Measurements from ENCODE around the gene TRAPPC3L.

The TRAPPC3L gene

DNA sequence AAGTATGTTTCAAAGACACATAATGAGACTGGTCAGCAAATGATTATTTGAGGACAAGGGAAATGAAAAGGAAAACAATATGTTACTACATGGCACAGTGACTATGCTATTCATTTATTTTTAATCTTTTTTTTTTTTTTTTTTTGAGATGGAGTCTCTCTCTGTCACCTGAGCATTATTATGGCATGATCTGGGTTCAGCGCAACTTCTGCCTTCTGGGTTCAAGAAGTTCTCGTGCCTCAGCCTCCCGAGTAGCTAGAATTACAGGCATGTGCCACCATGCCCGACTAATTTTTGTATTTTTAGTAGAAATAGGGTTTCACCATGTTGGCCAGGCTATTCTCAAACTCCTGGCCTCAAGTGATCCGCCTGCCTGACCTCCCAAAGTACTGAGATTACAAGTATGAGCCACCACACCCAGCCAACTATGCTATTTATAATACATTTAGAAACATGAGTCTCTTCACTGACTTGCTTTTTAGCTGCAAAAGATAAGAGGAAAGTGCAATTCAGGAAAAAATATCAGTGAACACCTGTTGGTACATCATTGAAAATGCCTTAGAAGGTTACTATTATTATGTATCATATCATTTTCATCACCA lies 11.4 kb upstream of the TRAPPC3L start:
- DNase-seq: no peak

DNA sequence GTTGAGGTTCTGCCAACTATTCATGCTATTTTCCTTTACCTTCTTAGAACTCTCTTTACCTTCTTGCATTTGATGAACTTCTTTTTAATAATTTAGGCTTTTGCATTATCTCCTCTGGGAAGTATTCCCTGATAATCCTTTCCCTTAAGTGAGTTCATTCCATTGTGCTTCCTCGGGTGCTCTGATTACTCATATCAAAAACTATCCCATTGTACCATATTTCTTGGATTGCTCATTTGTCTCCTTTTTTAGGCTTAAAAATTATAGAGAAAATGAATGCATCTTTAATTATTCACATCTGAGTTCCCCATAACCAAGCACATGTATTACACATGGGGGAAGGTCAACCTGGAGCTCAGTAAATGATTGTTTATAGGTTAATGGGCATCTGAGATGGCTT lies 10.6 kb upstream of the TRAPPC3L start:
- no peak for DNase-seq

DNA sequence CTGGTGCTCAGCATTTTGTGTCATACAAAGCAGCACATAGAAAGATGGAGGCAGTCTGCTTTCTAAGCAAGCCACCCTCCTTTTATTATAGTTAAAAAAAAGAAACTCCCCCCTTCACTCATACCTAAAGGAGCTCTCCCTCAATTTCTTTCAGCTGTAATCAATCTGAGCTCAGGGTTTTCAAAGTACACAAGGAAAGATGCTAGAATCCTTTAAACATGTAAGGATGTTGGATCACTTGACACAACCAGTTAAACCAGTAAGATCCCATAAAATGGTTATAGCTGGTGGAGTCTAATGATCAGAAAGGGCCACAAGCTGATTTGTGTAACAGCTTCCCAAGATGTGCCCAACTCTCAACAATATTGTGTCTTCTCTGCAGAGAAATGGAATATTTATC lies 8.0 kb upstream of the TRAPPC3L start, which contains the start of gene CALHM4:
Gene CALHM4, plus strand, starts transcription at position 301 of the 400 bp plus-strand sequence. Its CDS starts 43 bp downstream, at position 344.
- no peak for DNase-seq

DNA sequence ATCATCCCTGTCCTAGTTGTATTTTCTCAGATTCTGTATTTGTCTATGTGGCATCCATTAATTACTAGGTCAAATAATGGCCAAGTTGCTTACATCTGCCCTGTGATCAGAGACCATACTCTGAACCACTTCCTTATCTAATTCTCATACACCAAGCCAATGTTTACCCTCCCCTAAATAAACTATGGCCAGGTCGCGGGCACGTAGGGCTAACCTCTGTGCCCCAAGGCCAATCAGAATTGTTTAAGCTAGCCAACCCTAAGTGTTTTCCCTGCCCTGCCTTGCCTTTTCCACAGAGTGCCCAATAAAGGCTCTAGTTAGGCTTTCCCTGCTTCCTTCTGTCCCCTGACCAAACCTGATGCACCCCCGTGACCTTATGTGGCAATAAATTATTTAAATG lies 5.3 kb upstream of the TRAPPC3L start:
- DNase-seq: no peak

DNA sequence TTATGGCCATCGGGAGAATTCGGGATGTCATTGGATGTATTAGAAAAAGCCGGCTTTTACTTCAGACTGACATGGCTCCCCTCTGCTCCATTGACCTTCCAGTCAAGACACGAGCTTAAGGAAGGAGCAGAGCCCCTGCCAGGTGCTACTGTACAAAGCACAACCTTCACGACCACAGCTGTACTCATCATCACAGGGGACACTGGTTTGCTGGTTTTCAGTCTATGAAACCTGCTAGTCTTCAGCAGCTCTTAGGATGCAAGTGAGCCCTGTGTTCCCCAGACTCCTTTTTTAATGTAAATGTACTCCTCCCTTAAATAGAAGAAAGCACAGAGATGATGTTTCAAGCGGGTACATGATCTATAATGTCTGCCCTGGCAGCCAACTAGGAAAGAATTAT lies 1.9 kb upstream of the TRAPPC3L start:
- no peak for DNase-seq

DNA sequence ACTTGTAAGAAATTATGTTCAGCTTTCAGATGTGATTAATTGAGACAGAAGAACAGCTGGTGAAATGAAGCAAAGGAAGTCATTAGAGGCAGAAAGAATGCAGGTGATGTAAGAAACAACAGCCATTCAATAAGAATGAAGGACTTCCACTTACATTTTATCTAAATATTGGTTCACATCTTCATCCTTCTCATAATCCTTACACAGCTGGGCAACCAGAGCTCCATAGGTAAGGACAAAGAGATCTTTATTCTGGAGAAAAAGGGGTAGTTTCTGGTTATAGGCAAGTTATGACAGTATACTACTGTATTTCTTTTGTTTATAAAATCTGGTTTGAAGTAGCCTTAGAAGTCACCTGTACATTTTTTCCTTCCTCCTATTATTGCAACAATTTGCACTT lies 2.3 kb downstream of the TRAPPC3L start:
- DNase-seq: peak in 1 of 2 experiments; percentile 29

DNA sequence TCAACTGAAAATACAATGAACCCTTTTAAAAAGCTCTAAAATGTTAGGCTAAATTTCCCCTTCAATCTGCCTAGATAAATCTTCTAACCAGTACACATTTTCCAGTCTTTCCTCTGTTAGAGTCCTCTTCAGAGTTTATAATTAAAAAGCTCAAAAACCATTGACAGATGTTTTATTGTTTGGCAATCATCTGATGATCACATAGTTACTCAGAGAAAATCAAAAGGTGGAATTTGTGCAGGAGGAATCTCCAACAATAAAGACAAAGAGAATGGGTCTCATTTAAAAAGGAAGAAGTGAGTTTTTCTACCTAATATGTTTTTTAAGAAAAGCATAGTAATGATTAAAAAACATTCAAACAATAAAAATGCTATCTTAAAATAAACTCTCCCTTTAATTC lies 3.1 kb downstream of the TRAPPC3L start:
- DNase-seq: peak in 1 of 2 experiments; percentile 22

DNA sequence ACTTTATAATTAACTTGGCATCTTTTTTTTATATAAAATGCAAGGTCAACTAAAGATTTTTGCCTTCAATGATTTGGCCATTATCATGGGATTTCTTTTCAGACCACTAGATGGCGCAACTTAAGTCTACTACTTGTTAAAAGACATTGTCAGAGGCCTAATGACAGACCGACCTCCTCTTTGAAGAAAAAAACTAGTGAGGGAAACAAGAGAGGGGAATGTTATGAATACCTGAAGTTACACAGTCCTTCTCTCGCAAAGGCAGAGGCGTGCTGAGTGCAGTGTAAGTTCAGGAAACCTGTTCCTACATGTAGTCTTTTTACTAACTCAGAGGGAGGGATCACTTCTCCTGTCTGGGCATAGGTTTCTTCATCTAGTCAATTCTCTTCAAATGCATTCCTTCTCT lies 9.3 kb downstream of the TRAPPC3L start:
- peak in 1 of 2 experiments; percentile 38 for DNase-seq

DNA sequence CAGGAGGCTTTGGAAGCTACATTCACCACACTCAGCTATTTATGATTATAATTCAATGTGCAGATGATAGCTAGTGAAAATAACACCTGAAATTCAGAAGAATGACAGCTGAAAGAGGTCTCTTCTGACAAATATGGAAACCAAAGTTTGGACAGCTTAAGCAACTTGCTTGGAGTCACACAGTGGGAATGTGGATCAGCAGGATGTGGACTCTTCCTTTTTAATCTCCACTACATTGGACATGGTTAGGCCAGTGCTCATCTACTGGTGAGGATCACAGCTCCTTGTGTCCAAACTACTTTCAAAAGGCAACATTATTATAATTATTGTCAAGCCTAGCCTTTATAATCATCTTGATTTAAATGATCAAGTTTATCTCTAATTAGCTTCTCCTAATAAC lies 10.4 kb downstream of the TRAPPC3L start:
- no peak for DNase-seq

DNA sequence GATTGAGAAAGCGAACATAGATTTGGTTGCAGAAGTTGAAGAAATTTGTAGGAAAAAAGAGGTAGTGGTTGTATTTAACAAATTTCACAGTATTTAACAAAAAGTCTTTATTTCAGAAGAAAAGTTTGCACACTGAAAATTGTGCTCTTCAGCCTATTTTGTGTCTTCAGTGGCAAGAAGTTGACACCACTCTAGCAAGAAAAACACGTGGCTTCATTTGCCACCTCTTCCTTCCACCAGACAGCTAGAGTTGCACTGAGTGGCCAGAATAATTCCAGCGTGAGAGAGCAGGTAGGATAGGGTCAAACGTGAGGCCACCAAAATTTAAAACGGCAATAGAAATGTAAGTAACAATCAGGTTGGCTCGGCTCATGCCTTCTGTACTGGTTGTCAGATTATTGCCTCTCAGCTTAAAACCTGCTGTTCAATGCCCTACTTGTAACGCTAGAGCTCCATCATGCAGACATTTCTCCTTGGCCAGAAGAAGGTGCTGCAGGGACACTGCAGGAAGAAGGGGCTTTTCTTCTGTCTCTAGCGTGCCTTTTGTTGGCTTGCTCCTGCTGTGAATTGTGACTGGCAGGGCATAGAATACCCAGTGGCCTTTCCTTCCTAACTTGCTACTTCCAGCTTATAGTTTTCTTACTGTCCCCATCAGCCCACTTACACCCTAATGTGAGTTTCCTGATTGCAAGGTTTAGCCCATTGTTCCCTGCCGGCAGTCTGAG lies 12.1 kb downstream of the TRAPPC3L start:
- no peak for DNase-seq

DNA sequence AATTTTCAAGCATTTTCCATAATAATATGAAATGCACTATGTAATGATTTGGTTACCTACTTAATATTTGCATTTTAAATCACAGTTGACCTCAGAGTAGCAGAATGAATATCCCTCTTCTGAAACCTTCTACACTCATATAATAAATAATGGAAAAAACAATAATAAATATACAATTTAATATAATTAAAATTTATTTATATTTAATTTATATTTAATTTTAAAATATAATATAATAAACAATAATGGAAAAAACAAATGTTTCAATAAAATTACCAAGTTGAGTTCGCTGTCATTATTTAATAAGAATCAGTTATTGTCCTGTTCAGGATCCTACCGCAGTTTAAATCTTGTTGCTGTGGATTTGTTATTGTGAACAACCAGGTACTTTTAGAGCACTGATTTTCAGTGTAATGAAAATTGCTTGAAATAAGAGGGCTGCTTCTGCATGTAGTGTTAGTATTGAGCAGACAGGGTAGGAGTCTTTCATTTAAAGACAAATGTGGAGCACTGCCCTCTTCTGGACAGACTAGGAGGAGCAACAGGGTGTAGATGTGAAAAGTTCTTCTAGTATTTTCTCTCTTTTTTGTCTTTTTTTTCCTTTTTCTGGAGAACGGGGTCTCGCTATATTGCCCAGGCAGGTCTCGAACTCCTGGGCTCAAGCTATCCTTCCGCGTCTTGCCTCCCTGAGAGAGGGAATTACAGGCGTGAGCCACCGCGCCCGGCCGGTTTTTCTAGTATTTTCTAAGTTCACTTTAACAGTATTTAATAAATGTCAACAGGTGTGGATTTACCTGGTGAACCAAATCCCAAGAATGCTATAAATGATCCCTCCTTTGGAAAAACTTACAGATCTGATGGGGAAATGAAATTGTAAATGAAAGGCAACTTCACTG lies 13.6 kb downstream of the TRAPPC3L start:
- DNase-seq: peak in 1 of 2 experiments; percentile 41

DNA sequence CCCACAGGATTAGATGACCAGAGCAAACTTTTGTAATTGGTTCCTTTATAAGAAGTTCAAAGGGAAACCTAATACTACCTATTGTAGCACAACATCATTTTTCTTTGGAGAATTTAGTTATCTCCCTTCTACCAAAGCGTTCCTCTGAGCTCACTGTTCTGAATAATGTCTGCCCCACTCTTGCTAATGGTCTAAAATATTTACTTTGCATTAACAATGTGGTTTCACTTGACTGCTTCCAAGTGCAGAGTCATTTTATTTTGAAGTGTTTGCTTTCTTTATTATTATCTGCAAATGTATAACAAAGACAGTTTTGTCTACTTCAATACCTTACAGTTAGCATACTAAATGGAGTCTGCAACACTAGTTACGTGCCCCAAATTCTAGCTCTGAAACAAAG lies 15.0 kb downstream of the TRAPPC3L start:
- DNase-seq: peak; percentile 67 to 81

DNA sequence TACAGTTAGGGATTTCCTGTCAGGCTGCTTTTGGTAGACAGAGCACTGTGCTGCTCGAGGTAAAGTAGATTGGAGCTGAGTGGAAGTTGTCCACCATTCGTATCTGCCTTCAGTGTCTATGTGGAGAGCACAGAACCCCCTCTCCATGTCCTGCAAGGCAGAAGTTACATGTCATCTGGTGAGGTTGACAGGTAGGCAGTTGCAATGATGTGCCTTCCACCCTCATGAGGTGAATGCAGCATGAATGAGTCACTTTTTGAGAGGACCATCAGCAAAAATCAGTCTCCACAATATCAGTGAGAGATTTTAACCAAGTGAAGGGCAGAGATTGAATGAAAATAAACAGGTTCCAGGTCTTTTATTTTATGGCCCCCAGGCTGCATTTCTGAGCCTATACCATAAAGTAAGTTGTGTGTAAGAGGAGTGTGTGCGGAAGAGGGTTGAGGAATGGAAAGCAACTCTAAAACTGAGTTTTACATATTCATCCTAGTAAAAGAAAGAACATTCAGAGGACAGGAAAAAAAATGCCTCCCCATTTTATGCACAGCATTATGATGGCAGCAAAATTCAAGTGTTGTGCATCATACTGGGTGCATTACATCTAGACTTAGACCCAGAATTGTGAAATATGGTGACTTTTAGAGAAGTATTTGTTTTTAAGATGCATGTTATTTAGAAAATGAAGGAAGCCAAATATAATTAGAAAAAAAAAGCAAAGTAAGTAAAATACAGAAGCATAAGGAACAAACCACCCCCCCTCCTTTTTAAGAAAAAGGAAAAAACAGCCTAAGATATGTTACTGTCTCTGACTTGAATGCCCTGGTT lies 15.8 kb downstream of the TRAPPC3L start:
- DNase-seq: no peak

DNA sequence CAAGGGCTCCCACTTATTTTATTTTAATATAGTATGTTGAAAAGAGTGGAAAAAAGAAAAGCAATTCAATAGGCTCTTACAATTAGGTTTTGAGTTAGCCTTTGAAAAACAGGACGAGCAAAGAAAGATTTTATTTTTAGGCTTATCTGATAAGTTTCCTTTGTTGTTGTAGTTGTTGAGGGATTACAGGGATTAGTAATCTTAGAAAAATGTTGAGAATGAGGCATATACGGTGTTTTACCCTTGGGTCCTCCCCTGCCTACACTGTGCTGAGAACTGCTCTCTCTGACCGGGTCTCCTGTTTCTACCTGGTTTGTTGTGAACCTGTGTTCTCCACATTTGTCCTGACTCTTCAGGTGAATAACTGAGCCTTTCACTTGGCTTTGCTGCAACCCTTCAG lies 16.7 kb downstream of the TRAPPC3L start:
- DNase-seq: no peak

DNA sequence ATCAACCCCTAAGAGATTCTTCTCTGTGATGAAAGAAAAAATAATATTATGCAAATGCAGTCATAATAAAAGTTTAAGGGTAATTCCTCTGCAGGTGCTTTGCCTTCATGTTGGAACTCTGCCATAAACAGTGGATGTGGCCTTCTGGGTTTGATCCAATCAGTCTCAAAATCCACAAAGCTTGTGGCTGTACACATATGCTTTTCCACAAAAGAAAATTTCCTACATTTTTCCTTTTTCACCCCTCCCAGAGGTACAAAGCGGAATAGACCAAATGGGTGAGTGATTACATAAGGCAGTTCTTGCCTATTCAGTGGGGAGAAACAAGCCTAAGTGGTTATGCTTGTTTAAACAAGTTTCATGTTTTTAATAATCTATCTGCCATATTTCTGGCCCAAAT lies 17.4 kb downstream of the TRAPPC3L start:
- DNase-seq: no peak

DNA sequence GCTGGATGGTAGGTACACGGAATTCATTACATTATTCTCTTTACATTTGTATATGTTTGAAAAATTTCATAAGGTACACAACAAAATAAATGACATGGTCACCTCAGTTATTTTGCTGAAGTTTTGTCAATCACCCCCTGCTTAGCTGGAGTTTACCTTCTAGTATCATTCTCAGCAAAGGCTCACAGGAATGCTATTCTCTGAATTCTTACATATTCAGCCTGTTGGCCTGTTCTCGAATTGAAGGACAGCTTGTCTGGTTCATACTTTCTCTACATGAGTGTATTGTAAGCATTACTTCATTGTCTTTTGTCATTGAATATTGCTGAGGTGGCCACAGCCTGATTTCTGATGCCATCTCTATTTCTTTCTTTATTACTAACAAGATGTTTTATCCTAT lies 21.2 kb downstream of the TRAPPC3L start:
- no peak for DNase-seq

DNA sequence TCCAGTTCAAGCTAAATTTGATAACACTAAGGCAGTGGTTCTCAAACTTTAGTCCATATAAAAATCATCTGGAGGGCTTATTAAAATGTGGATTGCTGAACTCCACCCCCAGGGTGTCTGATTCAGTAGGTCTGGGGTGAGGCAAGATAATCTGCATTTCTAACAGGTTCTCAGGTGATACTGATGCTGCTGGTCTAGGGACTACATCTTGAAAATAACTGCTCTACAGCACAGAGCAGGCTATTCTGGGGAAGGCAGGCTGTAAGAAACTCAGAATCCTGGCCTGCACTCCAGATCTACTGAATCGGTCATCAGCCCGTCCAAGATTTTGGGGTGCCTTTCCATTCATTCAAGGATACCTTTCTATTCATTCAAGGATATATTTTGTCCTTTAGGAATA lies 22.6 kb downstream of the TRAPPC3L start:
- DNase-seq: no peak

DNA sequence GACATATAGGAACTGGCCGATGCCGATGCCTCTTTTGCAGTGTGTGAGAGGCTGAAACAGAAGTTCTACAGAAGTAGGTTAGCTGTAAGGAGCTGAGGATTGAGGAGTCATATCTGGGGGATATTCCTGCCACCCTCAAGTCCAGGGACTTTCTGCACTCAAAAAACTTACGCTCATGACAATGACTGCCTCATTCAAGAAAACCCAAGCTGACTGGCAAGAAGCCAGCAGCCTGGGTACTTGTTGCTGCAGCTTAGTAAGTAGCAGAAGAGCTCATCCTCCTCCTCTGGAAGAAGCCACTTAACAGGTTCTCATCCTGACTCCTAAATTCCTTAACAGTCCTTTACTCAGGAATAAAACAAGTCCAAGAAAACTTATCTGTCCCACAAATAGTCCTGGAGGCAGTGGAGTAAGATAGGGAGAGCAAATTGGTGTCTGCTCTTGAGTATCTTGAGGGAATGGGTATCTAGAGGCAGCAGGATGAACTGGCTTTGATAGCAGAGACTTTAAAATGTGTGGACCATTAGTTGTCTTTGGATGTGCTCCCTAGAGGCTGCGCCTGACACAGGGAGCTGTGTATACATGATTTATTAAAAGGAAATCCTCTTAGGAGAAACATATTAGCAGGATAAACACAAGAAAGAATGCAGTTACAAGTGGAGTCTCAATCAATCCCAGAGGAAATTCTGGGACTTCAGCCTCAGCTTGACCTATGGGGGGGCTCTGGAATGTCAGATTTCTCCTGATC lies 26.7 kb downstream of the TRAPPC3L start:
- DNase-seq: no peak

DNA sequence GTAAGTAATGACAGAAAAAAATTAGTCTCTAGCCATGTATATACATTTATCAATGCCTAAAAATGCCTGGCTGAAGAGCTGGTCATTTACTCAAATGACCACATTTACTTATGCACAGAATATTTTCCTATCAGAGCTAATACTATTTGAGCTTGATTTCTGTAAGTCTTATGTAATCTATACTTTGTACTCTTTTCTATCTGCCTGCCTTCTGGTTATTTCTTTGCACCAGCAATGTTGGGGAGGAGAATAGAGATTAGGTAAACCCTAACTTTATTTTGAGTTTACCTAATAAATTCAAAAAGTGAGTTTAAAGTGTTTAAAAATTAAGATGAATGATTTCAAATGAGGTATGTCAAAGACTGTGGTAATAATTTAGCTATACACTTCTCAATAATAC lies 30.3 kb downstream of the TRAPPC3L start:
- DNase-seq: no peak

DNA sequence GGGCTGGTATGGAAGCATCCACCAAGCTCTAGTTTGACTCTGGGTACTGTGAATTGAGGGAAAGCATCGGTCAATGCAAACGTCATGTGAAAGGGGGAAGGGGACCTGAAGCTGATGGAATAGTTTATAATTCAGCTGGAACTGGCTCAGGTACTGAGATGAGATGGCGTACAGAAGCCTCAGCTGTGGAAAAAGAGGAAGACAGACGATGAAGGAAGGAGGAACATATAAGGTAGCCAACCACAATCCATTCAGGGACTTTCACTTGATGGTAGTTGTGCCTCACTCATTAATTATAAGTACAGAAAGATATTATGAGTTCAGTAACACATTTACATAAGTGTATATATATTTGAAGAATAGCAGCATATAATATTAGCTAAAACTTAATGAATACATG lies 31.4 kb downstream of the TRAPPC3L start:
- DNase-seq: no peak

DNA sequence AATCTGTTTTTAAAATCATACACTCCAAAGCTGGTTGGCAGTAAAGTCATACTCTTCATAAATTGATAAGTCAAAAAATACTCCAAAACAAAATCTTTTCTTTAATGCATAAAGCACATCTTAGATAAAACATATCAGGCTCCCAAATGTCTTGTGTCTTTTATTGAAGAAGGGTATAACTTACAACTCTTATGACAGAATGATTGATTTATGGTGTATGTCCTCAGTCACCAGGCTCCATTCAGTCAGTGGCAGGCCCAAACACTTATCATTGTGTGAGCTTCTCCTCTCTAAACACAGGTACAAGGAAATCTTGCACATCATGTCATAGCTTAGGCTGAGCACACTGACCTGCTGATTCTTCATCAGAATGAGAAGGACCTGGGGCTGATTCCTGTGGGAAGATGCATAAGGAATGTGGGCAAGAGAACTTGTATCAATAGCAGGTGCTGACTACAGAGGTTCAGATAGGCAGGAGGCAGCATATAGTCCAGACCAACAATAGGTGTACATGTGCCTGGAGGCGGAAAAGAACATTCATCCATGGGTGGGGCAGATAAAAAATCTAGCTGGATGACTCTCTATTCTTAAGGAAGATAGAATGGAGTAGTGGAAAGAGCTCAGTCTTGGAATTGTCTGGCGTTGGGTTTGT lies 32.1 kb downstream of the TRAPPC3L start:
- no peak for DNase-seq

DNA sequence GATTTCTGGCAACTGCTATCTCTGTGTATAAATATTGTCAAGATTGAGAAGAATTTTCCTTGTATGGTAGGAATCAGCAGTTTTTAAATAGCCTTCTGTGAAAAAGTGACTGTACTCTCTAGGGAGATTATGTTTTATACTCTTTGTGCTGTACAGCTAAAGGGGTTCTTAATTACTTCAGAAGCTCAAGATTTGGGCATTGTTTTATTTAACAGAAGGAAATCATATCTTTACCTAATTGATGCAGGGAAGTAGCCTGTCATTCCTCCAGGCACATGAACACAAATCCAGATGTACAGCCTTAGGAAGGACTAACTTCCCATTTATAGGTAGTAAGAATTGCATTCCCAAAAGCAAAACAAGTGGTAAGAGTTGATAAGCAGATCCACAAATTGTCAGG lies 32.8 kb downstream of the TRAPPC3L start:
- DNase-seq: no peak
